H9 (cell line): ENCODE results near the gene KIF22. TPM values are rescaled to one million over a fixed set of nuclear protein-coding genes. Genes with fewer than 3 reads are reported as not detected.

Source experiments
- DNase-seq: peaks from one replicate; pipeline ENCODE4 v3.0.0-alpha.2; 2017
- H2AFZ ChIP-seq: one replicate; pipeline ENCODE4 v1.6.1; 2013; ENCODE audit warnings: mild to moderate bottlenecking, low read length, control low read depth, moderate library complexity
- H2AK5ac ChIP-seq: 2 replicates; pipeline ENCODE4 v1.6.1; 2013; ENCODE audit warnings: low read length, control low read depth, mixed read lengths; ENCODE audit not compliant: insufficient read length
- H2BK120ac ChIP-seq: one replicate; pipeline ENCODE4 v1.6.1; 2013; ENCODE audit warnings: low read depth, mild to moderate bottlenecking, low read length, control low read depth, inconsistent platforms; ENCODE audit not compliant: poor library complexity, severe bottlenecking
- H2BK12ac ChIP-seq: 2 replicates; pipeline ENCODE4 v1.6.1; 2013; ENCODE audit warnings: low read length, control low read depth, mixed read lengths, low read depth; ENCODE audit not compliant: insufficient read length
- H2BK15ac ChIP-seq: 2 replicates; pipeline ENCODE4 v1.6.1; 2013; ENCODE audit warnings: low read depth, low read length, control low read depth
- H2BK20ac ChIP-seq: one replicate; pipeline ENCODE4 v1.6.1; 2013; ENCODE audit warnings: low read depth, mild to moderate bottlenecking, low read length, control low read depth, inconsistent platforms; ENCODE audit not compliant: poor library complexity, severe bottlenecking
- H2BK5ac ChIP-seq: 2 replicates; pipeline ENCODE4 v1.6.1; 2013; ENCODE audit warnings: low read length, control low read depth, mixed read lengths; ENCODE audit not compliant: insufficient read length
- H3K14ac ChIP-seq: 2 replicates; pipeline ENCODE4 v1.6.1; 2013; ENCODE audit warnings: low read length, control low read depth; ENCODE audit not compliant: insufficient read depth
- H3K18ac ChIP-seq: 2 replicates; pipeline ENCODE4 v1.6.1; 2013; ENCODE audit warnings: low read depth, mild to moderate bottlenecking, mixed read lengths, low read length, control low read depth; ENCODE audit not compliant: insufficient read length
- H3K23ac ChIP-seq: 2 replicates; pipeline ENCODE4 v1.6.1; 2013; ENCODE audit warnings: low read length, control low read depth, mixed read lengths, low read depth; ENCODE audit not compliant: insufficient read length
- H3K23me2 ChIP-seq: 2 replicates; pipeline ENCODE4 v1.6.1; 2013; ENCODE audit warnings: low read depth, mild to moderate bottlenecking, mixed read lengths, low read length, control low read depth; ENCODE audit not compliant: insufficient read length, poor library complexity, severe bottlenecking
- H3K27ac ChIP-seq: 2 replicates; pipeline ENCODE4 v1.5.1; 2013; ENCODE audit warnings: low read length, control low read depth, mixed read lengths, low read depth; ENCODE audit not compliant: insufficient read length
- H3K27me3 ChIP-seq: 2 replicates; pipeline ENCODE4 v1.6.1; 2013; ENCODE audit warnings: low read length, control low read depth, inconsistent platforms; ENCODE audit not compliant: insufficient read depth
- H3K4ac ChIP-seq: 2 replicates; pipeline ENCODE4 v1.6.1; 2013; ENCODE audit warnings: low read depth, mild to moderate bottlenecking, control low read depth, inconsistent platforms, low read length, moderate library complexity
- H3K4me1 ChIP-seq: 2 replicates; pipeline ENCODE4 v1.6.1; 2013; ENCODE audit warnings: low read length, control low read depth, inconsistent platforms; ENCODE audit not compliant: insufficient read depth
- H3K4me2 ChIP-seq: 2 replicates; pipeline ENCODE4 v1.6.1; 2013; ENCODE audit warnings: low read length, control low read depth, mixed read lengths; ENCODE audit not compliant: insufficient read length, insufficient read depth
- H3K56ac ChIP-seq: 2 replicates; pipeline ENCODE4 v1.6.1; 2013; ENCODE audit warnings: low read depth, mild to moderate bottlenecking, mixed read lengths, low read length, control low read depth; ENCODE audit not compliant: insufficient read length
- H3K79me1 ChIP-seq: 2 replicates; pipeline ENCODE4 v1.6.1; 2013; ENCODE audit warnings: low read depth, mild to moderate bottlenecking, moderate library complexity, low read length, control low read depth, inconsistent platforms; ENCODE audit not compliant: insufficient read depth, poor library complexity, severe bottlenecking
- H3K79me2 ChIP-seq: 2 replicates; pipeline ENCODE4 v1.6.1; 2013; ENCODE audit warnings: low read length, control low read depth, inconsistent platforms; ENCODE audit not compliant: insufficient read depth
- H3K9ac ChIP-seq: 2 replicates; pipeline ENCODE4 v1.6.1; 2013; ENCODE audit warnings: low read length, control low read depth, mixed read lengths; ENCODE audit not compliant: insufficient read length; ENCODE audit errors: extremely low read depth
- H3K9me3 ChIP-seq: one replicate; pipeline ENCODE4 v1.6.1; 2013; ENCODE audit warnings: low read depth, low read length, inconsistent platforms; ENCODE audit not compliant: control insufficient read depth
- H3T11ph ChIP-seq: one replicate; pipeline ENCODE4 v1.6.1; 2013; ENCODE audit warnings: mild to moderate bottlenecking, low read length, control low read depth, inconsistent platforms
- H4K20me1 ChIP-seq: one replicate; pipeline ENCODE4 v1.6.1; 2013; ENCODE audit not compliant: control insufficient read depth, insufficient read length, insufficient read depth
- H4K5ac ChIP-seq: 2 replicates; pipeline ENCODE4 v1.6.1; 2013; ENCODE audit warnings: low read depth, mild to moderate bottlenecking, mixed read lengths, low read length, control low read depth; ENCODE audit not compliant: insufficient read length
- H4K8ac ChIP-seq: replicated peaks from 2 replicates; pipeline ENCODE4 v1.6.1; 2013; ENCODE audit warnings: low read length, control low read depth, mixed read lengths, low read depth; ENCODE audit not compliant: insufficient read length
- H4K91ac ChIP-seq: 2 replicates; pipeline ENCODE4 v1.6.1; 2013; ENCODE audit warnings: low read depth, mild to moderate bottlenecking, moderate library complexity, mixed read lengths, low read length, control low read depth; ENCODE audit not compliant: insufficient read length
- H3K27ac Mint-ChIP-seq, 3 experiments: 2 replicates in 2 of 3; 3 replicates in 1 of 3; pipeline ENCODE4 v1.8.0; 2020 to 2021; ENCODE audit warnings: mixed read lengths in 3 of 3, mild to moderate bottlenecking in 1 of 3, moderate library complexity in 1 of 3
- H3K27me3 Mint-ChIP-seq: 2 replicates; pipeline ENCODE4 v1.8.0; 2021; ENCODE audit warnings: low read depth, mild to moderate bottlenecking, moderate library complexity, mixed read lengths
- H3K36me3 Mint-ChIP-seq, 3 experiments: 2 replicates in 2 of 3; 3 replicates in 1 of 3; pipeline ENCODE4 v1.8.0; 2020 to 2021; ENCODE audit warnings: low read depth in 3 of 3, mixed read lengths in 3 of 3; ENCODE audit not compliant: insufficient read depth in 1 of 3
- H3K4me1 Mint-ChIP-seq, 2 experiments: 2 replicates each; pipeline ENCODE4 v1.8.0; 2020; ENCODE audit warnings: mixed read lengths in 2 of 2
- H3K4me3 Mint-ChIP-seq, 2 experiments: 2 replicates in 1 of 2; 3 replicates in 1 of 2; pipeline ENCODE4 v1.8.0; 2020 to 2021; ENCODE audit warnings: mild to moderate bottlenecking in 2 of 2, mixed read lengths in 2 of 2, moderate library complexity in 1 of 2
- H3K9me3 Mint-ChIP-seq, 2 experiments: 2 replicates in 1 of 2; 3 replicates in 1 of 2; pipeline ENCODE4 v1.8.0; 2020; ENCODE audit warnings: mild to moderate bottlenecking in 2 of 2, mixed read lengths in 2 of 2, moderate library complexity in 1 of 2
- CTCF ChIP-seq: fragments of 200-600 bp; sonication (generic); conservative IDR thresholded peaks from 3 replicates; pipeline ENCODE4 v1.8.0; 2021; ENCODE audit warnings: antibody characterized with exemption, mild to moderate bottlenecking
- WGBS: extraction: QIAGEN DNeasy Blood & Tissue Kit; methylation state at CpG from one replicate; pipeline ENCODE4 v1.1.7; 2013; ENCODE audit warnings: missing lambda C conversion rate, low lambda C conversion rate, mixed read lengths; ENCODE audit not compliant: insufficient read length; ENCODE audit errors: extremely low coverage; 5-methylcytosine and 5-hydroxymethylcytosine counted together
- total RNA-seq: library from RNA; stranded (reverse); gene quantifications from 2 replicates; pipeline ENCODE4 v1.2.1, GENCODE V29; 2021

The KIF22 gene
- total RNA-seq, 1 experiment from 2014 or later: 151 TPM

- Histone ChIP-seq H3T11ph (no peak overlapping the region), H2BK12ac (no peak overlapping the region), H2BK120ac (no peak overlapping the region), H2BK15ac (no peak overlapping the region), H2AK5ac (no peak overlapping the region), H3K27ac (no peak overlapping the region), H3K4me2 (peak overlapping the region; percentile 85), H3K9me3 (no peaks in the 10 kb centered on the region), H3K23ac (no peak overlapping the region), H2AFZ (no peak overlapping the region), H3K4me1 (peaks cover 6% of the 10 kb centered on the region; the same call in 1 of the 2 replicates), H3K27me3 (no peaks in the 10 kb centered on the region), H3K4ac (no peak overlapping the region), H4K8ac (no peak overlapping the region), H3K79me1 (no peaks in the 10 kb centered on the region), H4K91ac (no peak overlapping the region), H3K14ac (no peak overlapping the region; the same call in 1 of the 2 replicates), H3K79me2 (peaks cover 2% of the 10 kb centered on the region; the same call in 1 of the 2 replicates), H3K23me2 (peaks cover 42% of the 10 kb centered on the region), H3K9ac (no peak overlapping the region), H3K56ac (no peak overlapping the region), H3K18ac (no peak overlapping the region), H4K20me1 (no peaks in the 10 kb centered on the region), H2BK5ac (no peak overlapping the region), H2BK20ac (no peak overlapping the region), H4K5ac (no peak overlapping the region)
- Mint-ChIP-seq H3K27me3 (no peaks in the 10 kb centered on the region; the same call in 1 of the 2 replicates), H3K27ac (peak overlapping the region in 2 of 3 experiments; percentile 70 to 98; a peak in 4 of 7 replicates), H3K36me3 (peaks cover 12 to 37% (median 13%) of the 10 kb centered on the region in 3 experiments), H3K4me3 (peak overlapping the region; percentile 85), H3K4me1 (peaks cover 45 to 57% of the 10 kb centered on the region in 2 experiments), H3K9me3 (no peaks in the 10 kb centered on the region; a peak in 1 of 5 replicates)
- WGBS: no CpG with 5 or more reads among the region's 31 CpGs
- TF ChIP-seq CTCF: no peak
- no peak for DNase-seq
Observed at GRCh38 chr16:29809031-29809747, 18.6 kb downstream of the KIF22 start.
